Stimulated activated naive CD4-positive, alpha-beta T cell treated with Interleukin-2 at 50 U/mL for 16 hours (primary cell): ENCODE data around the gene FAAH2.
A peak's percentile ranks its signal among the peaks of the same experiment; 100 is the strongest.
"Not testable (repeated sequence)": the region's sequence is repeated elsewhere in the genome, so short reads cannot be mapped to it uniquely, and the experiment has no call there.

ENCODE experiments used
- DNase-seq: peaks from one replicate; lab custom pipeline; 2025; lab: John Stamatoyannopoulos, UW

FAAH2 gene

GRCh38 chrX:57286507-57287251 lies at the start of gene FAAH2:
Gene FAAH2 (plus strand): TSS chrX:57286706. CDS start chrX:57286826, 120 bp downstream.
- DNase-seq = peak; percentile 58

GRCh38 chrX:57241967-57242366 lies 44.5 kb upstream of the FAAH2 start:
- DNase-seq = no peak

GRCh38 chrX:57251965-57252364 lies 34.5 kb upstream of the FAAH2 start:
- no peak for DNase-seq

GRCh38 chrX:57265126-57265525 lies 21.4 kb upstream of the FAAH2 start:
- no peak for DNase-seq

- no peak for DNase-seq
Measured at GRCh38 chrX:57266275-57266674, 20.2 kb upstream of the FAAH2 start.

- no peak for DNase-seq
Measured at GRCh38 chrX:57266871-57267270, 19.6 kb upstream of the FAAH2 start.

GRCh38 chrX:57267308-57267707 lies 19.2 kb upstream of the FAAH2 start:
- DNase-seq = no peak

- DNase-seq = no peak
Measured at GRCh38 chrX:57270980-57271379, 15.5 kb upstream of the FAAH2 start.

GRCh38 chrX:57282568-57282967 lies 3.9 kb upstream of the FAAH2 start:
- no peak for DNase-seq

GRCh38 chrX:57285001-57285400 lies 1.5 kb upstream of the FAAH2 start:
- no peak for DNase-seq

- DNase-seq = no peak
Measured at GRCh38 chrX:57289089-57289488, 2.6 kb downstream of the FAAH2 start.

GRCh38 chrX:57294961-57295360 lies 8.5 kb downstream of the FAAH2 start:
- no peak for DNase-seq

GRCh38 chrX:57295679-57296078 lies 9.2 kb downstream of the FAAH2 start:
- DNase-seq = not testable (repeated sequence)

GRCh38 chrX:57313583-57314215 lies 27.2 kb downstream of the FAAH2 start:
- DNase-seq = no peak

GRCh38 chrX:57329008-57329407 lies 42.5 kb downstream of the FAAH2 start:
- DNase-seq = no peak

GRCh38 chrX:57335790-57336189 lies 49.3 kb downstream of the FAAH2 start:
- DNase-seq = not testable (repeated sequence)

- DNase-seq = no peak
Measured at GRCh38 chrX:57353472-57354132, 67.1 kb downstream of the FAAH2 start.

GRCh38 chrX:57364145-57364544 lies 77.6 kb downstream of the FAAH2 start:
- no peak for DNase-seq

- DNase-seq = no peak
Measured at GRCh38 chrX:57366430-57366829, 79.9 kb downstream of the FAAH2 start.

- no peak for DNase-seq
Measured at GRCh38 chrX:57367649-57368048, 81.1 kb downstream of the FAAH2 start.

- DNase-seq = no peak
Measured at GRCh38 chrX:57368158-57368557, 81.7 kb downstream of the FAAH2 start.

GRCh38 chrX:57379296-57379695 lies 92.8 kb downstream of the FAAH2 start:
- DNase-seq = no peak
